ENCODE results near the gene PCDH9.

Gene PCDH9

DNA sequence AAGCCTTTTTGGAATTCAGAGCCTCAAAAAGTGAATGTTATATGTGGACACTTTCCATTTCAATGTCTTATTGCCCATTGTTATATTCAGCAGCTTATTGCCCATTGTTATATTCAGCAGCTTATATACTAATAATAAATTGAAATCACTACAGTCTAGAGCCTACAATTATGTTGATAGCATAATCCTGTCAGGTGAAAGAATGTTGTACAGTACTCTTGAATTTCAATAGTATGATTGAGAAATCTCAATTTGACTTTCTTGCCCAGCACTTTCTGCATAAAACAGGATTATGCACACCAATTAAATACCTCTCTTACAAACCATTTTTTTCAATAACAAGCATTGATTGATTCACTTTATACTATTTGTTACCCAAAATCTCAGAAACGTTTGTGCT lies 260.8 kb downstream of the PCDH9 start:
- no peak for DNase-seq (ENCODE audit: low spot score)

DNA sequence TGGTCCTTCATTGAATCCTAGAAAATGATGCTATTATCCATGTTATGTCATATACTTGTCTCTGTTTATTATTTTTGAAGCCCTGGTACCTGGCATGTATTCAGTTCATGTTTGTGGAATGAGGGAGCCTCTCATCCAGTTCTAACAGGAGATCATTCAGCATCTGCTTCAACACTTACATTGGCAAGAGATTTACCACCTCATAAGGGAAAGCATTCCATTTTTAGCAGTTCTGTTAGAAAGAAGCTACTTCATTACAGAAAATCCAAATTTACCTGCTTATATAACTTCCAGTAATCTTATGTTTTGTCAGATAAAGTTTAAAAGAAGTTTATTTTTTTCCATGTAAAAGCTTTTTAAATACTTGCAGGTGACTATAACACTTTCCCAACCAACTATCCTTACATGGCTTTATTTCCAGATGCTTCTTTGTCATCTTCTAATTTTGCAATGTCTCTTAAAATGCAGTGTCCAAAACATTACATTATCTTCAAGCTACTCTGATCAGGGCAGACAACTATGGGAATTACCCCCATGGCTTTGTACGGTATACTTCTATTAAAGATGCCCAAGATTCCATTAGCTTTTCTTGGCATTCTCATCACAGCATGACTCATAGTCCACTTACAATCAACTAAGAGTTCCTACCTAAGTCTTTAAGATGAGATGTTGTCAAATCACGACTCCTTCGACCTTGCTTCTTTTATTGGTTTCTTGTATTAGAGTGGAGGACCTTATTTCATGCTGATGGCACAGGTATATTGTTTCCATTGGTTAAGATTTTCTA lies 262.1 kb downstream of the PCDH9 start:
- no peak for DNase-seq (ENCODE audit: low spot score)

DNA sequence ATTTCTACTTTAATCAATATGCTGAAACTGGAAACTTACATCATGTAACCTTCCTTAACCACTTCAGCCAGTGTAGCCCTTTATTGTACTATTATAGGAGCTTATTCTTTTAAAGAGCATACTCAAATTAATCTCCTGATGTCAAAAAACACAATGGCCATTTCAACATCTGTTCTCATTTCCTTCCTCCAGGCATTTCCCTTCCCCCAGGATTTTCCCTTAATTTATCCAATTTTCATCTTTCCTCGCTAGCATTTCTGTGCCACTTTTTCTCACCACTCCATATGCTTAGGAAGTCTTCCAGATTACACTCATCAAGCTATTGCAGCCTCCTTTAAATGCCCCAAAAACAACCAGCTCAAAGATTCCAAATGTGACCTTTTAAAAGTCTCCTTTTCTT lies 265.0 kb downstream of the PCDH9 start:
- DNase-seq (ENCODE audit: low spot score): no peak

GRCh38 chr13:66962953-66963352 lies 267.2 kb downstream of the PCDH9 start:
- DNase-seq (ENCODE audit: low spot score): no peak

GRCh38 chr13:66958611-66959010 lies 271.5 kb downstream of the PCDH9 start:
- no peak for DNase-seq (ENCODE audit: low spot score)

DNA sequence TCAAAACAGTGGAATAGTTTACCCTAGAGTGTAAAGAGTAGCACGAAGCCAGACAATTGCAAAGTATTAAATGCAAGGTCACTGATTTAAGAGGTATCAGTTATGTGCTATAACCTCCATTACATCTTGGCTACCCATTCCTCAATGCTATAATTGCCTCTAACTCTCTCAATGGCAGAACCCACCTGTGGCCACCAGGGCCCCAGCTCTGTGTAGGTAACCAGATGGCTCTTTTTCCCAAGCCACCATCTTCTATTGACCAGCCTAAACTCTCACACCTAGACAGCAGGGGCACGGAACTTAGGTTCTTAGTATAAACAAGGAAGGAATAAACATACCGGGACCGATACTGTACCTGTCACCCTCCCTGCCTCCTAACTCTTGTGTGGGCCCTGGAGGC lies 277.6 kb downstream of the PCDH9 start:
- no peak for DNase-seq (ENCODE audit: low spot score)

DNA sequence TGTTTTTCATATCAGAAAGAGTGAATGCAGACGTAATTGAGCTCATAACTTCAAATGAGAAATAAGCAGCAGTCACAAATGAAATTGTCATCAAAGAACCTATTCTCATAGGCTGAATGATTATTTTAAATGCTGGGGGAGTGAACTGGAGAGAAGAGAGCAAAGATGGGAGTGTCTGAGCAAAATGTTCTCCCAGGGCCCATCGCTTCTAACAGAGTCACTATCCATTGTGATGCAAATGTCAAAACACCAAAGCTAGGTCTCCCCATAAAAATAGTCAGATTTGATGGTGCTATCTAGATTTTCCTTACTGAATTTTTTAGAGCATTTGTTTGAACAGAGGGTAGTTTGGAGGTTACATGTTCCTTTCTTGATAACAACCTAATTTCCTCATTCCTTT lies 278.7 kb downstream of the PCDH9 start:
- no peak for DNase-seq (ENCODE audit: low spot score)

- DNase-seq (ENCODE audit: low spot score): no peak
Measured at GRCh38 chr13:66950666-66951065, 279.5 kb downstream of the PCDH9 start.

DNA sequence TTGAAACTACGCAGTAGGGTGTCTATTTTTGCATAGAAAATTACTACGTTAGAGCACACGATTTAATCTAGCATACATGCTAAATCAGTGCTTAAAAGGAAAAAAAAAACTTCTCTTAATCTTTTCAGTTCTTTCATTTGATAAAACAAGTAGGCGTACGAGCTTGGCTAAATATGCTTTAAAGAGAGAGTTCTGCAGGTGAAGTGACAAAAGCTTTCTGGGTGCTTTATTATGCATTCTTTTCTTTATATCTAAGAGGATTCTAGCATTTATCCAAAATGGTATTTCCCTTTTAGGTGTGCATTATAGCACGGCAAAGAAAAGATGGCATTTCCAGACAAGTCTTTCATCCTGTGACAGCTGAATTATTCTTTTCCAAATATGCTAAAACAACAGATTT lies 281.2 kb downstream of the PCDH9 start:
- no peak for DNase-seq (ENCODE audit: low spot score)

- DNase-seq (ENCODE audit: low spot score): no peak
Measured at GRCh38 chr13:66943530-66943929, 286.6 kb downstream of the PCDH9 start.

- no peak for DNase-seq (ENCODE audit: low spot score)
Measured at GRCh38 chr13:66940113-66940512, 290.0 kb downstream of the PCDH9 start.

DNA sequence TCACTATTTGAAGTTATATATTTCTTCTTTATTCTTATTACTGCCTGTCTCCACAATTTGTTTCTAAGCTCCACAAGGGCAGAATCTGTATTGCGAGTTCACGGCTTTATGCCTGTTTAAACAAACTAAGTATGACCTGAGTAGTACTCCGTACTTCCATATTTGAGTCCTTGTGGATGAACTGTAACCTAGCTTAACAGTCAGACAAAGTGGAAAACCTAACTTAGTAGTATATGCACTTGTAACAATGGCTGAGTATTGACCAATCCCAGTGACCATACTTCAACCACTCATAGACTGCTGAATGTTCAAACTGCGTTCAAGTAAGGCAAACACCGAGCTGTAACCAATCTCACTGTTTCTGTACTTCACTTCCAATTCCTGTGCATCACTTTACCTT lies 292.7 kb downstream of the PCDH9 start:
- no peak for DNase-seq (ENCODE audit: low spot score)

DNA sequence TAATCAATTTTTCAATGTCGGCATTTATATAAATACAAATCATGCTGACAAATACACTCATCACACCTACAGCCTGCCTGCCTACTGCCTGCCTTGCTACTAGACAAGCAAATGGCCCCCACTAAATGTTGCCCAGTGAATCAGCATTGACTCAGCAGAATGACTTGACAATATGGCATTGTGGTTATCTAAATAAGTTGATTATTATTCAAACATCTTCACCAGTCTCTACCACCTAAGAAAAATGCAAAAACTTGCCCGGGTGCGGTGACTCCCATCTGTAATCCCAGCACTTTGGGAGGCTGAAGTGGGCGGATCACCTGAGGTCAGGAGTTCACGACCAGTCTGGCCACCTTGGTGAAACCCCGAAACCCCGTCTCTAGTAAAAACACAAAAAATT lies 296.1 kb downstream of the PCDH9 start:
- no peak for DNase-seq (ENCODE audit: low spot score)

- no peak for DNase-seq (ENCODE audit: low spot score)
Measured at GRCh38 chr13:66933527-66933926, 296.6 kb downstream of the PCDH9 start.

DNA sequence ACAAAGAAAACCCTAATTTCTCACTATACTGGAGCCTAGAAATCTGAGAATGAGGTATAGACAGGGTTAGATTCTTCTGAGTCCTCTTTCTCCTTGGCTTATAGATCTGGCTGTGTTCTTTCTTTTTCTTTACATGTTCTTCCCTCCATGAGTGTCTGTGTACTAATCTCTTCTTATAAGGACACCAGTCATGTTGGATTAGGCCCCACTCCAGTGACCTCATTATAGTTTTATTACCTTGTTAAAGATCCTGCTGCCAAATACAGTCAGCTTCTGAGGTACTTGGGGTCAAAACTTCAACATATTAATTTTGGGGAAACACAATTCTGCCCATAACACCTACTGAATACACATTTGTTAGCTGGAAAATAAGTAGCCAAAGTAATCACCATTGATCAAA lies 302.6 kb downstream of the PCDH9 start:
- DNase-seq (ENCODE audit: low spot score): no peak

DNA sequence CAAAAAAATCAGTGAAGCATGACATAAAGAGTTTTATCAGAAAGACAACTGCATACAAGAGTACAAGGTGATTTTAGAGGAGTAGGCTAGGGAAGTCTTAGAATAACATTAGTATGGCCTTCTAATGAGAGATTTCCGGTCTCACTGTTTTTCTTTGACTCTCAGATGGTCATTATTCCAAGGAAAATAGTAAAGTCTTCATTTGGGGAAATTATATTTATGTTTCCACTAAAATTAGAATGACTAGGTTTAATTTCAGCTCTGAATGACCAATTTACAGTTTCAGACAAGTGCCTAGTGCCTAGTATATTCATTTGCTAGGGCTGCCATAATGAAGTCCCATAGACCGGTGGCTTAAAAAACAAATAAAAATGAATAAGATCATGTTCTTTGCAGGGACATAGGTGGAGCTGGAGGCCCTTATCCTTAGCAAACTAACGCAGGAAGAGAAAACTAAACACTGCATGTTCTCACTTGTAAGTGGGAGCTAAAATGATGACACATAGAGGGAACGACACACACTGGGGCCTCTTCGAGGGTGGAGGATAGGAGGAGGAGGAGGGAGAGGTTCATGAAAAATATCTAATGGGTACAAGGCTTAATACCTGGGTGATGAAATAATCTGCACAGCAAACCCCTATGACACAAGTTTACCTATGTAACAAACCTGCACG lies 303.1 kb downstream of the PCDH9 start:
- no peak for DNase-seq (ENCODE audit: low spot score)

- no peak for DNase-seq (ENCODE audit: low spot score)
Measured at GRCh38 chr13:66926200-66926850, 303.8 kb downstream of the PCDH9 start.

DNA sequence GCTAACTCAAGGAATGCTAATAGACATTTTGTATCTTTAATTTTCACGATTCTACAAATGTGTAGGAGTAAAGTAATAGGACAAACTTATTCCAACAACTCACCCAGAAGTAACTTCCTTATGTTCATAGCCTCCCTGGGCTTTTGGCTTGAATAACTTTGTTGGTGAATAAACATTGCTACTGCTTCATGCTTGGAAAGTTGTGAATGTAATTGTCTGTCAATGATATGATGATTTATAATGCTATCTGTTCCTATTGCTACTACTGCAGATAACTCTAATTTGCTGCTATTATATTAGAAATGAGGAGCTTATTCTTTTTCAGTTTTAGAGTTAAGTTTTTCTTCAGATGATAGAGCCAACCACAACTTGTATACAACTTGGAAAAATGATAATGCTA lies 307.7 kb downstream of the PCDH9 start:
- DNase-seq (ENCODE audit: low spot score): no peak

DNA sequence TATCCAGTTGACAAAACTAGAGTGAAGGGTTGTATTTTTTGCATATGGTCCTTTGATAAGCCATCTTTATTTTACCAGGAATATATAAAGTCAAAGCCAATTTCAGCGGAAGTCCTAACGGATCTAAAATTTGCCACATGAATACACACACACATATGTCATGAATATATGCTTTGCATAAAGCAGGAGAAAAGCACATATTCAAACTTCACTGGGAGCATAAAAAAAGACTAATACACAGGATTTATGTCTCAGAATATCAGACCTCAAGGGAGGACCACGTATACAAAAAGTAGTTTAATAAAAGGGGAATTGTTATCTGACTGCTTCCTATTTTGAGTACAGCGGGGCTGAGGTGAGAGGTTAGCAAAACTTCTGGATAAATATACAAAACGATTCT lies 308.7 kb downstream of the PCDH9 start:
- no peak for DNase-seq (ENCODE audit: low spot score)

- DNase-seq (ENCODE audit: low spot score): no peak
Measured at GRCh38 chr13:66915596-66916185, 314.4 kb downstream of the PCDH9 start.

GRCh38 chr13:66914155-66914554 lies 316.0 kb downstream of the PCDH9 start:
- DNase-seq (ENCODE audit: low spot score): no peak

DNA sequence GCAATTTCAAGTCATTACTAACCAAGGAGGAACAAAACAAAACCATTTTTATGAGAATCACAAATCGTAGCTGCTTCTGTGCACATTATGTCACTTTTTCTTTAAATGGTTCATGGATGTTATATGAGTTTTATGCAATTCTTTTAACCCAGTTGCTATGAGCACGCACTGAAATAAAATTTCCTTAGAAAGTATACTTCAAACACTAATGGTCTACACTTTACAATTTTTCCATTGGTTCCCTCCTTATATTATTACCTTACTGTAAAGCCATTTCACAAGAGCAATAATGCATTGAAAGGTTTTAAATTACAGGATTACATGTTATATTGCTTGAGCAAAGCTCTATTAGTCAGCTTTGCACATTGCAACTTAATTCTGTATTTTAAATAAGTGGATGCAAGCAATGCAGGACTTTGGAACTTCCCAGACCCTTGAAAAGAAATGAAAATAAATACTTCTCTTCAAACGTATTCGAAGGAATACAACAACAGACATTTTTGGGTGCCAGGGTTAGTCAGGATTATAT lies 318.7 kb downstream of the PCDH9 start:
- no peak for DNase-seq (ENCODE audit: low spot score)

- DNase-seq (ENCODE audit: low spot score): no peak
Measured at GRCh38 chr13:66899955-66900354, 330.2 kb downstream of the PCDH9 start.

Data from CD4-positive, alpha-beta T cell treated with Interleukin-6 at 100 ng/mL for 8 hours (primary cell).